Mesendoderm (in vitro differentiated cells): ENCODE measurements around the gene LMF2.

Experiments
- DNase-seq: peaks from one replicate; pipeline ENCODE4 v3.0.0; 2013
- H2AK5ac ChIP-seq: 2 replicates; pipeline ENCODE4 v1.6.1; 2013; ENCODE audit warnings: low read length, inconsistent platforms
- H2BK120ac ChIP-seq: 2 replicates; pipeline ENCODE4 v1.6.1; 2013; ENCODE audit warnings: low read depth, mild to moderate bottlenecking, low read length, moderate library complexity, mixed read lengths
- H2BK15ac ChIP-seq: replicated peaks from 2 replicates; pipeline ENCODE4 v1.6.1; 2013; ENCODE audit warnings: low read depth, mild to moderate bottlenecking, moderate library complexity
- H2BK5ac ChIP-seq: 2 replicates; pipeline ENCODE4 v1.6.1; 2013; ENCODE audit warnings: low read length, inconsistent platforms
- H3K18ac ChIP-seq: 2 replicates; pipeline ENCODE4 v1.6.1; 2013; ENCODE audit warnings: mild to moderate bottlenecking, low read length, mixed read lengths
- H3K23ac ChIP-seq: one replicate; pipeline ENCODE4 v1.6.1; 2013; ENCODE audit warnings: low read length
- H3K27ac ChIP-seq: 2 replicates; pipeline ENCODE4 v1.5.1; 2013; ENCODE audit warnings: low read depth, mild to moderate bottlenecking, inconsistent platforms, low read length, moderate library complexity
- H3K27me3 ChIP-seq: 2 replicates; pipeline ENCODE4 v1.6.1; 2013; ENCODE audit warnings: low read length, control low read depth, mild to moderate bottlenecking, inconsistent platforms; ENCODE audit not compliant: insufficient read depth, poor library complexity
- H3K36me3 ChIP-seq: 2 replicates; pipeline ENCODE4 v1.6.1; 2013; ENCODE audit warnings: low read length, inconsistent platforms; ENCODE audit not compliant: control insufficient read depth, insufficient read depth
- H3K4ac ChIP-seq: one replicate; pipeline ENCODE4 v1.6.1; 2013; ENCODE audit warnings: low read depth, mild to moderate bottlenecking, low read length, moderate library complexity
- H3K4me1 ChIP-seq: 2 replicates; pipeline ENCODE4 v1.6.1; 2013; ENCODE audit warnings: low read depth, low read length, inconsistent platforms; ENCODE audit not compliant: control insufficient read depth
- H3K4me2 ChIP-seq: 2 replicates; pipeline ENCODE4 v1.6.1; 2013; ENCODE audit warnings: low read length
- H3K4me3 ChIP-seq: 2 replicates; pipeline ENCODE4 v1.5.1; 2013; ENCODE audit warnings: mild to moderate bottlenecking, low read length
- H3K56ac ChIP-seq: one replicate; pipeline ENCODE4 v1.6.1; 2013; ENCODE audit warnings: low read length
- H3K79me1 ChIP-seq: 2 replicates; pipeline ENCODE4 v1.6.1; 2013; ENCODE audit warnings: low read length, inconsistent platforms
- H3K79me2 ChIP-seq: 2 replicates; pipeline ENCODE4 v1.6.1; 2013; ENCODE audit warnings: mild to moderate bottlenecking, low read length; ENCODE audit not compliant: control insufficient read depth, insufficient read depth
- H3K9ac ChIP-seq: 2 replicates; pipeline ENCODE4 v1.6.1; 2013; ENCODE audit warnings: low read length, inconsistent platforms
- H4K5ac ChIP-seq: one replicate; pipeline ENCODE4 v1.6.1; 2013; ENCODE audit warnings: low read length
- H4K8ac ChIP-seq: one replicate; pipeline ENCODE4 v1.6.1; 2013; ENCODE audit warnings: low read depth, mild to moderate bottlenecking, control low read depth, low read length, moderate library complexity
- WGBS: extraction: QIAGEN DNeasy Blood & Tissue Kit; methylation state at CpG from one replicate; pipeline ENCODE4 v1.1.7; 2013; ENCODE audit warnings: low lambda C conversion rate, missing lambda C conversion rate; ENCODE audit not compliant: insufficient coverage; ENCODE audit errors: extremely low coverage; 5-methylcytosine and 5-hydroxymethylcytosine counted together

The LMF2 gene

GRCh38 chr22:50505276-50505775, 2.2 kb downstream of the LMF2 start:
- H4K5ac ChIP-seq = no peak overlapping the region
- no peak overlapping the region for H2BK15ac ChIP-seq
- no peak overlapping the region for H2BK5ac ChIP-seq
- H3K4me2 ChIP-seq = no peak overlapping the region
- H3K79me1 ChIP-seq = peaks cover 8% of the 10 kb centered on the region
- H3K18ac ChIP-seq = no peak overlapping the region
- no peak overlapping the region for H3K23ac ChIP-seq
- H3K56ac ChIP-seq = no peak overlapping the region
- no peak overlapping the region for H3K4ac ChIP-seq
- H3K4me1 ChIP-seq = no peaks in the 10 kb centered on the region
- H2BK120ac ChIP-seq = no peak overlapping the region
- H3K27ac ChIP-seq = no peak overlapping the region
- DNase-seq = no peak
- peaks cover 2% of the 10 kb centered on the region for H3K36me3 ChIP-seq
- H3K79me2 ChIP-seq = peaks cover 17% of the 10 kb centered on the region
- no peaks in the 10 kb centered on the region for H3K27me3 ChIP-seq
- no peak overlapping the region for H4K8ac ChIP-seq
- WGBS = no CpG with 5 or more reads among the region's 14 CpGs
- H2AK5ac ChIP-seq = no peak overlapping the region
- H3K9ac ChIP-seq = no peak overlapping the region
- no peak overlapping the region for H3K4me3 ChIP-seq

- no peak overlapping the region for H3K4ac ChIP-seq
- no peak overlapping the region for H3K23ac ChIP-seq
- H3K18ac ChIP-seq = no peak overlapping the region
- H2BK15ac ChIP-seq = no peak overlapping the region
- H3K27ac ChIP-seq = no peak overlapping the region
- no peak overlapping the region for H3K9ac ChIP-seq
- no peak overlapping the region for H3K4me2 ChIP-seq
- no peak overlapping the region for H2BK120ac ChIP-seq
- no peaks in the 10 kb centered on the region for H3K27me3 ChIP-seq
- no peak for DNase-seq
- no peak overlapping the region for H4K8ac ChIP-seq
- WGBS = no CpG with 5 or more reads among the region's 44 CpGs
- peaks cover 15% of the 10 kb centered on the region for H3K79me2 ChIP-seq
- H3K4me3 ChIP-seq = no peak overlapping the region
- no peaks in the 10 kb centered on the region for H3K4me1 ChIP-seq
- no peak overlapping the region for H2BK5ac ChIP-seq
- H3K79me1 ChIP-seq = peaks cover 8% of the 10 kb centered on the region
- no peak overlapping the region for H4K5ac ChIP-seq
- H3K56ac ChIP-seq = no peak overlapping the region
- H2AK5ac ChIP-seq = no peak overlapping the region
- peaks cover 2% of the 10 kb centered on the region for H3K36me3 ChIP-seq
These were observed 2.9 kb downstream of the LMF2 start for GRCh38 chr22:50504369-50505211.

- peaks cover 6% of the 10 kb centered on the region for H3K79me1 ChIP-seq
These were observed 3.9 kb downstream of the LMF2 start for GRCh38 chr22:50503475-50504145.

GRCh38 chr22:50502628-50503474, 4.7 kb downstream of the LMF2 start:
- Histone ChIP-seq H4K5ac (no peak overlapping the region), H3K18ac (no peak overlapping the region), H3K4ac (no peak overlapping the region), H2AK5ac (no peak overlapping the region), H3K27ac (no peak overlapping the region), H3K23ac (no peak overlapping the region), H3K9ac (no peak overlapping the region), H2BK15ac (no peak overlapping the region), H3K56ac (no peak overlapping the region), H3K79me1 (peaks cover 6% of the 10 kb centered on the region), H3K4me2 (no peak overlapping the region), H3K36me3 (peaks cover 2% of the 10 kb centered on the region), H3K79me2 (peaks cover 3% of the 10 kb centered on the region), H4K8ac (no peak overlapping the region), H2BK120ac (no peak overlapping the region), H3K4me3 (no peak overlapping the region), H3K27me3 (no peaks in the 10 kb centered on the region), H2BK5ac (no peak overlapping the region), H3K4me1 (no peaks in the 10 kb centered on the region)
- DNase-seq = no peak
- WGBS = no CpG with 5 or more reads among the region's 24 CpGs

More at GRCh38 chr22:50503475-50504145, 3.9 kb downstream of the LMF2 start:
- Histone ChIP-seq H3K9ac (no peak overlapping the region), H3K4me3 (no peak overlapping the region), H3K4me1 (no peaks in the 10 kb centered on the region), H2BK120ac (no peak overlapping the region), H3K27me3 (no peaks in the 10 kb centered on the region), H2BK5ac (no peak overlapping the region), H3K56ac (no peak overlapping the region), H3K18ac (no peak overlapping the region), H3K36me3 (peaks cover 2% of the 10 kb centered on the region), H3K79me2 (peaks cover 6% of the 10 kb centered on the region), H3K4me2 (no peak overlapping the region), H3K23ac (no peak overlapping the region), H3K4ac (no peak overlapping the region), H4K5ac (no peak overlapping the region), H2BK15ac (no peak overlapping the region), H4K8ac (no peak overlapping the region), H3K27ac (no peak overlapping the region), H2AK5ac (no peak overlapping the region)
- DNase-seq = no peak
- no CpG with 5 or more reads among the region's 26 CpGs for WGBS

GRCh38 chr22:50502096-50502495, 5.4 kb downstream of the LMF2 start:
- Histone ChIP-seq H3K27me3 (no peaks in the 10 kb centered on the region), H3K18ac (no peak overlapping the region), H4K5ac (no peak overlapping the region), H3K9ac (no peak overlapping the region), H3K23ac (no peak overlapping the region), H3K4ac (no peak overlapping the region), H2BK15ac (no peak overlapping the region), H3K36me3 (peaks cover 2% of the 10 kb centered on the region), H2BK5ac (no peak overlapping the region), H3K56ac (no peak overlapping the region), H3K79me2 (peaks cover 3% of the 10 kb centered on the region), H3K79me1 (peaks cover 6% of the 10 kb centered on the region), H3K4me1 (no peaks in the 10 kb centered on the region), H3K4me3 (no peak overlapping the region), H2BK120ac (no peak overlapping the region), H3K4me2 (no peak overlapping the region), H3K27ac (no peak overlapping the region), H4K8ac (no peak overlapping the region), H2AK5ac (no peak overlapping the region)
- WGBS = no CpG with 5 or more reads among the region's 6 CpGs
- DNase-seq = no peak
